Activated CD4-positive, CD25-positive, alpha-beta regulatory T cell treated with anti-CD3 and anti-CD28 coated beads, Interleukin-2, amount 50 U/mL, for 16 hours (primary cell): ENCODE measurements around the gene MAU2.
"Not testable (repeated sequence)": the region's sequence is repeated elsewhere in the genome, so short reads cannot be mapped to it uniquely, and the experiment has no call there.

Source experiments
- DNase-seq: peaks from one replicate; pipeline ENCODE4 v3.0.0-alpha.2; 2020; ENCODE audit warnings: low read depth, low spot score

MAU2 gene

GRCh38 chr19:19347401-19348110 lies 26.9 kb downstream of the MAU2 start:
- DNase-seq: no peak

GRCh38 chr19:19348266-19348665 lies 27.6 kb downstream of the MAU2 start:
- DNase-seq: no peak

GRCh38 chr19:19349365-19349764 lies 28.7 kb downstream of the MAU2 start:
- no peak for DNase-seq

- DNase-seq: not testable (repeated sequence)
Measured at GRCh38 chr19:19350756-19351155, 30.1 kb downstream of the MAU2 start.

GRCh38 chr19:19352823-19353222 lies 32.2 kb downstream of the MAU2 start:
- DNase-seq: no peak

- DNase-seq: no peak
Measured at GRCh38 chr19:19354007-19354406, 33.4 kb downstream of the MAU2 start.

- DNase-seq: no peak
Measured at GRCh38 chr19:19354932-19355331, 34.3 kb downstream of the MAU2 start.

GRCh38 chr19:19355606-19356139 lies 35.0 kb downstream of the MAU2 start:
- DNase-seq: no peak

- no peak for DNase-seq
Measured at GRCh38 chr19:19356500-19356899, 35.9 kb downstream of the MAU2 start.

GRCh38 chr19:19356901-19357566 lies 36.4 kb downstream of the MAU2 start:
- DNase-seq: no peak

- peak; percentile 35 for DNase-seq
Measured at GRCh38 chr19:19361075-19361594, 40.5 kb downstream of the MAU2 start.

- DNase-seq: no peak
Measured at GRCh38 chr19:19362075-19362474, 41.4 kb downstream of the MAU2 start.

GRCh38 chr19:19366434-19367396 lies 46.1 kb downstream of the MAU2 start:
- peak; percentile 50 for DNase-seq

GRCh38 chr19:19368087-19368486 lies 47.5 kb downstream of the MAU2 start:
- DNase-seq: no peak

GRCh38 chr19:19371059-19371458 lies 50.4 kb downstream of the MAU2 start:
- no peak for DNase-seq

- no peak for DNase-seq
Measured at GRCh38 chr19:19372656-19373416, 52.2 kb downstream of the MAU2 start.

GRCh38 chr19:19379527-19379926 lies 58.9 kb downstream of the MAU2 start:
- DNase-seq: no peak

GRCh38 chr19:19380316-19380715 lies 59.7 kb downstream of the MAU2 start:
- DNase-seq: not testable (repeated sequence)

- DNase-seq: no peak
Measured at GRCh38 chr19:19381007-19381926, 60.6 kb downstream of the MAU2 start.

- DNase-seq: no peak
Measured at GRCh38 chr19:19382118-19382517, 61.5 kb downstream of the MAU2 start.
